GM20431 (cell line): ENCODE results near the gene TM7SF2.

ENCODE experiments used
- in situ Hi-C: fragments of 300-500 bp; cut with MseI, MboI; formaldehyde crosslinking; loops from one replicate; pipeline ENCODE4 v1.15.0; 2020; ENCODE audit warnings: low sequenced_read_pairs; ENCODE audit not compliant: unreplicated experiment

TM7SF2 gene

DNA sequence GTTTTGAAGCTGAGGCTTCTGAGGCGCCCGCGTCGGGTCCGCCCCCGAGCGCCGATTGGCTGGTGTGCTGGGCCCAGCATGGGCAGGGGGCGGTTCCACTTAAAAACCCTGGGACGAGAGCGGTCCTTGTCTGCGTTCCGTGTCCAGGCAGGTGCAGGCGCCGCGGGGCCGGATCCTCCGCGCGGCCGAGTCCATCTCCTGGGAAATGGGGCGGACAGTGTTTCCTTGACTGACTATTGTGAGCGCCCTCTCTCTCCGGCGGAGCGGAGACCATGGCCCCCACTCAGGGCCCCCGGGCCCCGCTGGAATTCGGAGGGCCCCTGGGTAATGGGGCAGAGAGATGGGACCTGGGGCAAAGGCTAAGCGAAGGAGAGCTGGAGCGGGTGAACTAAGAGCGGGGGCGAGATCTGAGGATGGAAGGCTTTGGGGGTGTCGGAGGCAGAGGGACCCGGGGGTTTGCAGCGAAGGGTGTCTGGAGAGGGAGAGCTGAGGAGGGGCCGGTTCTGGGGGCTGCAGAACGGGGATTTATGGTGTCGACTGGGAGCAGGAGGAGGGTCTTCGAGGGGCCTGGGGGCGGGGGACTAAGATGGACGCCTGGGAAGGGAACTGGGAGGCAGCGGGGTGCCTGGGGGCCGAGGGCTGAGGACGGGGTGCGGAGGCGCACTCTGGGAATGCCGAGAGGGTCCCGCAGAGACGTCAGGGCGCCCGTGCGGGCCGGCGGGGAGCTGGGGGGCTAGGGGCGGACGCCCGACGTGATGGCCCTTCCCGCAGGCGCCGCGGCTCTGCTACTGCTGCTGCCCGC, at the start of gene TM7SF2:
Gene TM7SF2, plus strand, starts transcription at position 129 of the 802 bp plus-strand sequence. Its CDS starts 144 bp downstream, at position 273.
- in situ Hi-C loops = no loop called here

GRCh38 chr11:65063532-65063931, 48.1 kb upstream of the TM7SF2 start:
- in situ Hi-C loops = no loop called here

DNA sequence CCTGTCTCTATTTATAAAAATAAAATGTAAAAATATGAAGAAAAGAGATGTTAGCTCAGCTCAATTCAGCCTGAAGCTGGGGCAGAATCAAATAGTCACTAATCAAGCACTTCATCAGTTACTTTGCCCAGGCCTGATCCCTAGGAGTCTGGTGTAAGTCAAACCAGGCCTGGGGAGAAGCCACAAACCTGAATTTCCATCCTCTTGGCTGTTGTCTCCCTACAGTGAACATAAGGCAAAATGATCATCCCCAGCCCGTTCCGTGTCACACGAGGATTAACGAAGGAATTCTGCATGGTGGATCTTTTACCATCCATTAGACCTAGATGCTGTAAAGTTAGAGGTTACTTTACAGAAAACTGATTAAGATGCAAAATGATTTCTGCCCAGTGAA, 46.8 kb upstream of the TM7SF2 start:
- in situ Hi-C loops = no loop called here

DNA sequence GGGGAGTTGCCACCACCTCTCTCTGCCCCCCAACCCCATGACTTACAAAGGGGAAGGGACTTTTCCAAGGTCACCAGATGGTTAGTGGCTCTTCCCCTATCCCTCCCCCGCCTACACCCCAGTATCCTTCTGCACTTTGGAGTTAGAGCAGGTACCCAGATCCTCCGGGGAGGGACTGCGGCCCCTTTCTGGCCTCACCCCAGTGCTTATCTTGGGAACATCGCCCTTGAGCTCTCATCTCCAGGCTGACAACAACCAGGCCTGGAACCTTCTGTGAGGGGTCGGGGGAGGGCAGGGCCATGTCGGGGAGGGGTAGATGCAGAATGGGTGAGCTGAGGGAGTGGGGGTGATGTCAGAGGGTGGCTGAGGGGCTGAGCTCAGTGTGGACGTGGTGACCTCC, 45.8 kb upstream of the TM7SF2 start:
- in situ Hi-C loops = no loop called here

DNA sequence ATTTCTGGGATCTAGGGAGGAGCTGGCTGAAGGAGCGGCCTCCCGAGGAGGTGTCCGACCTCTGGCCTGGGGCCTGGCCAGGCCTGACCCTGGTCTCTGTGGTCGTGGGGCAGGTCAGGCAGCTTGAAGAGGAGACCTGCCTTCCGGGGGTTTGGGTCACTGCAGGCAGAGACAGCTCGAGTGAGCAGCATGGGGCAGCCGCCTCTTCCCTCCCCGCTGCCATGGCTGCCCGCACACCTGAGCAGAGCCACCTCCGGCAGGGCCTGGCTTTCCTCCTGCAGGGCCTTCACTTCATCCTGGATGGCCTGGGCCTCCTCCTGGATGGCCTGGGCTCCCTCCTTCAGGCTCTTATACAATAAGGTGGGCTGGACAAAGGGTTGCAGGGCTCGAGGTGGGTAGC, 45.4 kb upstream of the TM7SF2 start:
- in situ Hi-C loops = no loop called here

GRCh38 chr11:65066805-65067291, 44.8 kb upstream of the TM7SF2 start:
- in situ Hi-C loops = no loop called here

DNA sequence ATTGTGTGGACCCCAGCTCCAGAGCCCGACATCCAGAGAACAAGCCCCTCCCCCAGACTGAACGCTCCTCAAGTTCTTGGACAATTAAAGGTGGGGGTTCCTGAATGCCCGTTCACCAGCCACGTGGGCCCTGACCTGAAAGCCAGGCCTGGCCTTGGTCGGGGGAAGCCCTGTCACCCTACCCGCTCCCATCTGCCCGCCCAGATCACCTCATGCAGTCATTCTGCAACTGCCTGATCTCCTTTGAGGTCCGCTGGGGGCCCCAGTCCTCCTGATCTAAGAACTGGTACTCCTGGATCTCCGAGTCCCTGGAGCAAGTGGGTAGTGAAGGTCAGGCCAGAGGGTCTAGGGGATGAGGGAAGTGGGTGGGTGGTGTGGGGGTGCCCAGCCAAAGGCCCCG, 44.2 kb upstream of the TM7SF2 start:
- in situ Hi-C loops = no loop called here

- in situ Hi-C loops = no loop called here
These were observed 42.5 kb upstream of the TM7SF2 start for GRCh38 chr11:65069217-65069616.

- in situ Hi-C loops = no loop called here
These were observed 39.6 kb upstream of the TM7SF2 start for GRCh38 chr11:65071907-65072630.

- in situ Hi-C loops = no loop called here
These were observed 39.1 kb upstream of the TM7SF2 start for GRCh38 chr11:65072631-65072966.

DNA sequence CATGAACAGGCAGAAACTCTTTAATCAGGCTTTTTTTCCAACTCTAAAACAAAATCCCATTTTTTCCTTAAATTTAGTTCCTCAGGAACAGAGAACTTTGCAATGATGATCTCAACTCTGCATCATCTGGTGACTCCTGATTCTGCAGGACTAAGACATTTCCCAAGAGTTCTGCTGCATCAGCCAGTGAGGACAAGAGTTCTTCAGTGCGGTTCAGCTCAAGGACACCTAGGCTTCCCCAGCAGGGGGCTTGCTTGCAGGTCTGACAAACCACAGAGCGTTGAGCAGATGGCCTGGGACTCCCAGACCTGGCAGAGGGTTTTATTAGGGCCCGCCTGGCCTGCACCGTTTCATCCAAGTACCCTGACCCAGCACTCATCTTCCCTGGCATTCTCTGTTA, 34.2 kb upstream of the TM7SF2 start:
- in situ Hi-C loops = no loop called here

DNA sequence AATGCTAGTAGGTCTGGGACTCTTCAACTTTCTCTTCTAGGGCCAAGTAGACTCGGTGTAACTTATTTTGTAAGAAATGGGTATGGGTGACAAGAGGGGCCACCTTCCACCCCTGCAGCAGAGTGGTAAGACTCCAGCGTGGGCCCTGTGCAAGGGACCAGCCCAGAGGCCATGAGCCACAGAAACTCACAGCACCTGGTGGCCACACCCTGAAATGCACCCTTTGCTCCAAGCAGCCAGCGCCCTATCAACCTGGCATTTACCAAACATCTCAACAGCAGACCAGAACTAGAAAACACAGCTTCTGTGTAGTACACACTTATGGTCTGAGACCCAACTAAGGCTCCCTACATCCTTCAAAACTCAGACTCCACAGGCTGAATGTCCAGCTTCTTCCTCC, 33.5 kb upstream of the TM7SF2 start:
- in situ Hi-C loops = no loop called here

GRCh38 chr11:65078786-65079342, 32.8 kb upstream of the TM7SF2 start:
- in situ Hi-C loops = no loop called here

GRCh38 chr11:65083134-65083833, 28.4 kb upstream of the TM7SF2 start:
- in situ Hi-C loops = no loop called here

DNA sequence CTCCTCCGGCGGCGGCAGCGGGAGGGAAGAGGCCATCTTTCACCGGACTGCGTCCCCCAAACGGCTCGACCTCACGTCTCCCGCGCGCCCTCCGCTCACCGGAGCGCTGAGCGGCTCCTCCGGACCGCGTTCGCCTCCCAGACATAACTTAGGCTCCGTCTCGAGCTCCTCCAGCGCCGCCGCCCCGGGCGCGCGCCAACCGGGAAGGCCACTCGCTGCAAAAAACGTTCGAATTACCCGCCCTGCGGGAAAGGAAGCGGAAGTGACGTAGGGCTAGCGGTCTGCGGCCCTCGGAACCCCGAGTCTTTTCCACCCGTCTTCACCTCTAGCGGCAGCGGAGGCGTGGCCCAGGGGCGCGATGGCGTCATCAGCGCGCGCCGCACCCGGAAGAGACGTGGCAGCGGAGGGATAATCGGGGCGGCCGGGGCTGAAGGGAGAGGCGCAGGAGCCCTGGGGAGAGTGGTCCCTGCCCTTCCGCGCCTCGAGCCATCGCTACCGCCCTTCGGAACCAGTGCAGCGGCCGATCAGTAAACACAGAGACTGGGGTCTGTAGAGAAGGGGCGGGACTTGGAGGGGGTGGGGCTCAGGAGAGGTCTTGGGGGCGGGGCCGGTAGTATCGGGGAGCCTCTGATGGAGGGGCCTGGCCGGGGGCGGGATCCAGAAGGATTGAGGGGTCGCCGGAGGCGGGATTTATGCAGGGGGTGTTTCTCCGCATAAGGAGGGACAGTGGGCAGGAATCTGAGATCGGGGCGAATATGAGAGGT, 27.7 kb upstream of the TM7SF2 start, which contains the start of the genes CDCA5 and ZFPL1:
Gene CDCA5, minus strand, starts transcription at position 207 of the 764 bp plus-strand sequence. Its CDS starts 62 bp downstream, at position 145.
Gene ZFPL1, plus strand, starts transcription at position 389 of the 764 bp plus-strand sequence. CDS start 477 bp downstream, outside the sequence.
- in situ Hi-C loops = no loop called here

GRCh38 chr11:65084598-65085375, 26.9 kb upstream of the TM7SF2 start:
- in situ Hi-C loops = no loop called here

DNA sequence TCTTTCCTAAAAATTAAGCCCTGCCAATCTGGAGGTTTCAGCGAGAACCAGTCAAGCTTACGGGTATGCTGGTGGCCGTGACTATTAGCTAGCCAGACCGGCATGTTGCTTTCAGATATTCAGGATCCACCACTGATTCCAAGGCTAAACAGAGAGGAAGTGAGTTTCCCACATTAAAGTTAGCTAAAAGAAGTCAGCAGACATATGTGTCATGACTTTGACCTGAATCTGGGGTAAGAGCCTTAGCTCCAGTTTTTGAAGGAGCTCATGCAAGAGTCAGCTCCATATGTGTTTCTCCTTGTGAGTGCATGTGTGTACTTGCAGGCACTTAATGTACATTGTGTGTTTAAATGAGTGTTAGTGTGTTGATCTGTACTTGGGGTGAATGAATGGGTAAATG, 26.2 kb upstream of the TM7SF2 start:
- in situ Hi-C loops = no loop called here

GRCh38 chr11:65086809-65087208, 24.9 kb upstream of the TM7SF2 start:
- in situ Hi-C loops = no loop called here

DNA sequence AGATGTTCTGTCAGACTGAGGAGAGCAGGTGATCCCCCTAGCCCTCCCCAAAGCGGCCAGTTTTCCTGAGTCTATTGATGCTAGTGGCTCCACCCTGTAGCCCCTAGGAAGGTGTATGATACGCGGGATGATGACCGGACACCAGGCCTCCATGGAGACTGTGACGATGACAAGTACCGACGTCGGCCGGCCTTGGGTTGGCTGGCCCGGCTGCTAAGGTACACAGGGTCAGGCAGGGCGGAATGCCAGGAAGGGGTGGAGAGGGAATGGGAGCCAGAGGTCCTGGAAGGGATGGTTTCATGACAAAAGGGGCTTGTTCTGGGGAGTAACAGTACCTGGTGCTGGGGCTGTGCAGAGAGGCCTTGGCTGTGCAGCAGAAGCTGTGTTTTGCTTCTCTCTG, 24.5 kb upstream of the TM7SF2 start:
- in situ Hi-C loops = no loop called here
